Lower lobe of right lung (tissue), 2 donors: ENCODE data around the gene CKAP4. TPM values are rescaled to one million over a fixed set of nuclear protein-coding genes. Genes with fewer than 3 reads are reported as not detected.
"Not testable (repeated sequence)": the region's sequence is repeated elsewhere in the genome, so short reads cannot be mapped to it uniquely, and the experiment has no call there.

Experiments used
- ATAC-seq, 2 donors: fragments of 200-7000 bp; cut with Tn5 transposase; one replicate each; pipeline ENCODE4 v1.9.1; 2020 to 2022; ENCODE audit warnings: mild to moderate bottlenecking in 2 of 2, moderate library complexity in 2 of 2
- DNase-seq: peaks from one replicate; pipeline ENCODE4 v3.0.0-alpha.2; 2020
- H3K27ac ChIP-seq: fragments of 200-600 bp; one replicate; pipeline ENCODE4 v1.8.0; 2022
- H3K27me3 ChIP-seq: fragments of 200-600 bp; one replicate; pipeline ENCODE4 v1.8.0; 2022; ENCODE audit warnings: low read depth
- H3K36me3 ChIP-seq: fragments of 200-600 bp; one replicate; pipeline ENCODE4 v1.8.0; 2022; ENCODE audit warnings: mild to moderate bottlenecking
- H3K4me1 ChIP-seq: fragments of 200-600 bp; one replicate; pipeline ENCODE4 v1.8.0; 2022
- H3K4me3 ChIP-seq: fragments of 200-600 bp; one replicate; pipeline ENCODE4 v1.8.0; 2022; ENCODE audit warnings: mild to moderate bottlenecking
- H3K9me3 ChIP-seq: fragments of 200-600 bp; one replicate; pipeline ENCODE4 v1.8.0; 2022
- intact Hi-C: fragments of 100-400 bp; cut with DNase I; formaldehyde crosslinking; loops from one replicate; pipeline ENCODE4 v1.11.0; 2022
- total RNA-seq: library from RNA; stranded (reverse); fragmentation: NEBNext Ultra II Directional; extraction: Animal tissue kit (Norgen Biotek cat#: 25700); gene quantifications from one replicate; pipeline ENCODE4 v1.2.1, GENCODE V29; 2021
- TF ChIP-seq, protein P1 (sequence below): fragments of 200-600 bp; IDR thresholded peaks from one replicate; pipeline ENCODE4 v1.8.0; 2022; ENCODE audit warnings: antibody characterized with exemption, mild to moderate bottlenecking
- donor health status: DM: no; HTN: yes; CAD: no; lungs with severe emphysema.

Gene CKAP4
- total RNA-seq, 1 donor from 2014 or later = 32.2 TPM

DNA sequence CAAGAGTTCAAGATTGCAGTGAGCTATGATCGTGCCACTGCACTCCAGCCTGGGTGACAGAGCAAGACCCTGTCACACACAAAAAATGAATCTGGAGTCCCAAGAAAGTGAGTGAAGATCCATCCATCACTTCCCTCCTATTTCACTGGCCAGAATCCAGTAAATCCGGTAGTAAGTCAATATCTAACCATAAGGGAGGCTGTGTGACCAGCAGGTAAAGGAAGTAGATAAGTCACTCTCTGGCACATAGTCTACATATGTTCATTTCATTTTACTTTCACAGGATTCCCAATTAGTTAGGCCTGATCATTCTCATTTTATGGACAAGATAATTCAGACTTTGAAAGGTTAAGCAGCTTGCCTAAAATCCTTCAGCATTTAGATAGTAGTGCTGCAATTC is 42.8 kb upstream of the CKAP4 start:
- Histone ChIP-seq H3K4me3 (no peak overlapping the region), H3K27ac (no peak overlapping the region), H3K36me3 (no peaks in the 10 kb centered on the region), H3K4me1 (no peaks in the 10 kb centered on the region), H3K9me3 (no peaks in the 10 kb centered on the region), H3K27me3 (no peaks in the 10 kb centered on the region)
- intact Hi-C loops = no loop called here
- no peak for DNase-seq
- no peak for ATAC-seq
- TF ChIP-seq, protein P1, sequence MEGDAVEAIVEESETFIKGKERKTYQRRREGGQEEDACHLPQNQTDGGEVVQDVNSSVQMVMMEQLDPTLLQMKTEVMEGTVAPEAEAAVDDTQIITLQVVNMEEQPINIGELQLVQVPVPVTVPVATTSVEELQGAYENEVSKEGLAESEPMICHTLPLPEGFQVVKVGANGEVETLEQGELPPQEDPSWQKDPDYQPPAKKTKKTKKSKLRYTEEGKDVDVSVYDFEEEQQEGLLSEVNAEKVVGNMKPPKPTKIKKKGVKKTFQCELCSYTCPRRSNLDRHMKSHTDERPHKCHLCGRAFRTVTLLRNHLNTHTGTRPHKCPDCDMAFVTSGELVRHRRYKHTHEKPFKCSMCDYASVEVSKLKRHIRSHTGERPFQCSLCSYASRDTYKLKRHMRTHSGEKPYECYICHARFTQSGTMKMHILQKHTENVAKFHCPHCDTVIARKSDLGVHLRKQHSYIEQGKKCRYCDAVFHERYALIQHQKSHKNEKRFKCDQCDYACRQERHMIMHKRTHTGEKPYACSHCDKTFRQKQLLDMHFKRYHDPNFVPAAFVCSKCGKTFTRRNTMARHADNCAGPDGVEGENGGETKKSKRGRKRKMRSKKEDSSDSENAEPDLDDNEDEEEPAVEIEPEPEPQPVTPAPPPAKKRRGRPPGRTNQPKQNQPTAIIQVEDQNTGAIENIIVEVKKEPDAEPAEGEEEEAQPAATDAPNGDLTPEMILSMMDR = no peak

DNA sequence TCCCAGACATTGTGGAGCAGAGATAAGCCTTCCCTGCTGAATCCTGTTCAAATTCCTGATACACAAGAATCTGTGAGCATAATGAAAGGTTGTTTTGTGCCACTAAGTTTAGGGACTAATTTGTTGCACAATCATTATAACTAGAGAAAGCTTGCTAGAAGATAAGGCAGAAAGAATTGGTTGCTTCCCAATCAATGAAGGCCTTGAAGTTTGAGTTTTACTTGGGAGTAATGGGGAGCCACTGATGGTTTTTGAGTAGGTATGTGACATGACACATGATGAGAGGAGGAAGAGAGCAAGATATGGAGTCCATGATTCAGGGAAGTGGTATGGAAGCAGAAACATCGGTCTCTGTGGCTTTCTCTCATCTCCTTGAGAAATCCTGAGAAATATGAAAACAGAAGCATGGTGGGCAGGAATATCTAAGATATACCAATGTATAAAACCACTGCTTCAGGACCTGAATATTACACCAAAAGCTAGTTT is 41.4 kb upstream of the CKAP4 start:
- ATAC-seq (no peak), DNase-seq (no peak)
- Histone ChIP-seq H3K27ac (no peak overlapping the region), H3K27me3 (no peaks in the 10 kb centered on the region), H3K9me3 (no peaks in the 10 kb centered on the region), H3K4me3 (no peak overlapping the region), H3K4me1 (no peaks in the 10 kb centered on the region), H3K36me3 (no peaks in the 10 kb centered on the region)
- intact Hi-C loops = no loop called here
- TF ChIP-seq, protein P1 = no peak

DNA sequence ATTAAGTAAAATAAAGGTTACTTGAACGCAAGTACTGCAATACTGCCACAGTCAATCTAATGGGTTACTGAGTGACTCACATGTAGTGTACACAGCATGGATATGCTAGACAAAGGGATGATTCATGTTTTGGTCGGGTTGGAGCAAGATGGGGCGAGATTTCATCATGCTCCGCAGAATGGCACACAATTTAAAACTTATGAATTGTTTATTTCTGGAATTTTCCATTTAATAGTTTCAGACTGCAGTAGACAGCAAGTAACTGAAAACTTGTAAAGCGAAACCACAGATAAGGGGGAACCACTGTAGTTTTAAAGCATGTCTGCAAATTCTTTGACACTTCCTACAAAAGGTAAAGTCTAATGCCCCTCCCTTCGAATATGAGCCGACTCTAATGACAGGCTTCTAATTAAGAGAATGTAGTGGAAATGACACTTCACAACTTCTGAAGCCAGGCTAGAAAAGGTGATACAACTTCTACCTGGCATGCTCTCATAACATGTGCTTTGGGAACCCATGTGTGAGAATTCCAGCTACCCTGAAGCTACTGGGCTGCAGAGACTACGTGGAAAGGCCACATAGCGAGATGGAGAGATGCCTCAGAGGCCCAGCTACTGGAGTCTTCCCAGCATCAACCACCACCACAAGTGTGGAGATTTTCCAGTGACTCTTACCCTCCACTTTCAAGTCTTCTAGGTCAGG is 40.8 kb upstream of the CKAP4 start:
- no peaks in the 10 kb centered on the region for H3K36me3 ChIP-seq
- no peaks in the 10 kb centered on the region for H3K4me1 ChIP-seq
- no peak overlapping the region for H3K4me3 ChIP-seq
- DNase-seq (no peak), ATAC-seq (peak in 1 of 2 donors; percentile 50)
- H3K9me3 ChIP-seq = no peaks in the 10 kb centered on the region
- no peaks in the 10 kb centered on the region for H3K27me3 ChIP-seq
- TF ChIP-seq, protein P1 = no peak
- H3K27ac ChIP-seq = no peak overlapping the region
- intact Hi-C loops = no loop called here

DNA sequence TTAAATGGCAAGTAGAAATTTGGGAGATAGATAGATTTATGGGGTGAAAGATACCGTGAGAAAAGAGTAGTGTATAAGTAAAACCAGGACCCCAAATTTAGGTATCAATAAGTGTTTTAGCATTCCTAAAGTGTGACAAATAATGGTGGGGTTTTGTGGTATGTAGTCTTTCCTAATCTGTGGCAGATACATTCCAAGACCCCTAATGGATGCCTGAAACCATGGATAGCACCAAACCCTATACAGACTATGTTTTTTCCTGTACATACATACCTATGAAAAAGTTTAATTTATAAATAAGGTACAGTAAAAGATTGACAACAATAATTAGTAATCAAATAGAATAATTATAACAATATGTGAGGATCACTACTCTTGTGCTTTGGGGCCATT is 40.3 kb upstream of the CKAP4 start:
- ATAC-seq = no peak
- no peaks in the 10 kb centered on the region for H3K4me1 ChIP-seq

DNA sequence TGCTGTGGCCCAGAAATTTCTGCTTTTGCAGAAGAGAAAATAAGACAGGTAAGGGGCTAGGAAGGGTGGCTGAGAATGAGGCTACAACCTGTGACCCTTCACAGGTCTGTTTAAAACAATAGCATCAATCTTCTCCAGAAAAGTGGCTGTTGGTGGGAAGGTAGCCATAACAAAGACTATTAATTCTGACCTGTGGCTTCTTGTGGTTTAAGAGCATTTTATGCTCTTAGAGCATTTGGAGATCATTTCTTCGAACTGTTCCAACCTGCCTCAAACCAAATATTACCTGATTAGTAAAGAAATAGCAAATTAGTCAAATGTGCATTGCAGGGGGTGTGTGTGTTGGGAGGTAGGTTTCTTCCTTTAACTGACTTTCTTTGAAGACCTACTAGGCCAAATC is 39.5 kb upstream of the CKAP4 start:
- Histone ChIP-seq H3K4me3 (no peak overlapping the region), H3K27ac (no peak overlapping the region), H3K4me1 (no peaks in the 10 kb centered on the region), H3K9me3 (no peaks in the 10 kb centered on the region), H3K27me3 (no peaks in the 10 kb centered on the region), H3K36me3 (no peaks in the 10 kb centered on the region)
- DNase-seq = no peak
- TF ChIP-seq, protein P1 = no peak
- intact Hi-C loops = no loop called here
- ATAC-seq = no peak

More for the DNA sequence above, 40.3 kb upstream of the CKAP4 start:
- TF ChIP-seq, protein P1 = no peak
- H3K36me3 ChIP-seq = no peaks in the 10 kb centered on the region
- H3K27ac ChIP-seq = no peak overlapping the region
- H3K9me3 ChIP-seq = no peaks in the 10 kb centered on the region
- DNase-seq = no peak
- intact Hi-C loops = no loop called here
- H3K27me3 ChIP-seq = no peaks in the 10 kb centered on the region
- H3K4me3 ChIP-seq = no peak overlapping the region

DNA sequence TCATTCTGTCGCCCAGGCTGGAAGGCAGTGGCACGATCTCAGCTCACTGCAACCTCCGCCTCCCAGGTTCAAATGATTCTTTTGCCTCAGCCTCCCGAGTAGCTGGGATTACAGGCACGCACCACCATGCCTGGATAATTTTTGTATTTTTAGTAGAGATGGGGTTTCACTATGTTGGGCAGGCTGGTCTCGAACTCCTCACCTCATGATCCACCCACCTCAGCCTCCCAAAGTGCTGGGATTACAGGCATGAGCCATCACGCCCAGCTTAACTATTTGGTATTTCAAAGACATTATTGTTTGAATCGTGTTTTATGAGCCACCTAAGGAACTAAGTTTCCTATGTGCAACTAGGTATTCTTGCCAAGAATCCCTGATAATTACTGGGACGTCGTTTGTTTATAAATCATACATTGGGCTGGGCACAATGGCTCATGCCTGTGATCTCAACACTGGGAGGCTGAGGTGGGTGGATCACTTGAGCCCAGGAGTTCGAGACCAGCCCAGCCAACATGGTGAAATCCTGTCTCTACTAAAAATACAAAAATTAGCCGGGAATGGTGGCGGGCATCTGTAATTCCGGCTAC is 38.8 kb upstream of the CKAP4 start:
- H3K4me3 ChIP-seq, H3K9me3 ChIP-seq, H3K36me3 ChIP-seq, ATAC-seq, H3K27me3 ChIP-seq, H3K4me1 ChIP-seq, DNase-seq, H3K27ac ChIP-seq, intact Hi-C loops: not testable (repeated sequence)
